Superior temporal gyrus (tissue), 1 donor: ENCODE measurements around the gene PFDN1.
"Not testable (repeated sequence)": the region's sequence is repeated elsewhere in the genome, so short reads cannot be mapped to it uniquely, and the experiment has no call there.

Source experiments
- DNase-seq: peaks from one replicate; pipeline ENCODE4 v3.0.0-alpha.2; 2016; ENCODE audit errors: extremely low spot score

Gene PFDN1, protein sequence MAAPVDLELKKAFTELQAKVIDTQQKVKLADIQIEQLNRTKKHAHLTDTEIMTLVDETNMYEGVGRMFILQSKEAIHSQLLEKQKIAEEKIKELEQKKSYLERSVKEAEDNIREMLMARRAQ

DNA sequence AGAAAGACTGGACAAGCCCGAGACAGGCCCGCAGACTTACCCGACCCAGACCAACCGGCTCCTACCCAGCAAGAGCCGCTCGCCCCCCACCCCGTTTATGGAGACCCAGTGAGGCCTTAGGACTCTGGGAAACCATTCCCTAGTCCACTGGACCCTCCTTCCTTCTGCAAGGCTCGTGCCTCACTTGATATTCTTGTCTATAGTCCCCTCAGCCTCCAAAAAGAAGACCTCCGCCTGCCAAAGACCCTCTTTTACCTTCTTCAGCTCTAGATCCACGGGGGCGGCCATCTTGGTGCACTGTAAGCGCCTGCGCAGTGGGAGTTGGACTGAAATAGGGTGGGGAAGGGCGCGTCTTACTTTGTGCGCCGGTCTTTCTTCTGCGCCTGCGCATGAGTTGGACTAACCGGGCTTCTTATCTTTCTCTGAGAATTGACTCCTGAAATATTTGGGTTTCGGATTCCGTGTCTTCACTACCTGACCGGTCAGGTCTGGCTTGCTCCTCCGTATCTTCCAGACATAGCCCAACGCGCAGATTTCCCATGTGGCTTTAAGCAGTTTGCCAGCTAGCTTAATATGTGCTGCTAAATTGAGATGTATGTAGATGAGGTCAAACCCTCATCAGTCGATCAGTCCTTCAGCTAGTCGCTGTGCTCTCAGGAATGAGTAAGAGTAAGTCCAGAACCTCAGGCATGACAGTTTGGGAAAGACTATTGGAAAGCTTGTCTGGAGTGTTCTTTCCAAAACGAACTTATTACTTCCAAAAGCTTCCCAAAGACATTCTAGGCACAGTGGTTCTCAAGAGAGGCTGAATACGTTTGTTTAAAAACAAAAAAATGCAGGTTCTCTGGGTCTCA lies at the start of gene PFDN1:
PFDN1 (minus strand) TSS at position 316 of the 854 bp plus-strand sequence; CDS start at position 288, 28 bp downstream.
- peak; percentile 98 for DNase-seq

DNA sequence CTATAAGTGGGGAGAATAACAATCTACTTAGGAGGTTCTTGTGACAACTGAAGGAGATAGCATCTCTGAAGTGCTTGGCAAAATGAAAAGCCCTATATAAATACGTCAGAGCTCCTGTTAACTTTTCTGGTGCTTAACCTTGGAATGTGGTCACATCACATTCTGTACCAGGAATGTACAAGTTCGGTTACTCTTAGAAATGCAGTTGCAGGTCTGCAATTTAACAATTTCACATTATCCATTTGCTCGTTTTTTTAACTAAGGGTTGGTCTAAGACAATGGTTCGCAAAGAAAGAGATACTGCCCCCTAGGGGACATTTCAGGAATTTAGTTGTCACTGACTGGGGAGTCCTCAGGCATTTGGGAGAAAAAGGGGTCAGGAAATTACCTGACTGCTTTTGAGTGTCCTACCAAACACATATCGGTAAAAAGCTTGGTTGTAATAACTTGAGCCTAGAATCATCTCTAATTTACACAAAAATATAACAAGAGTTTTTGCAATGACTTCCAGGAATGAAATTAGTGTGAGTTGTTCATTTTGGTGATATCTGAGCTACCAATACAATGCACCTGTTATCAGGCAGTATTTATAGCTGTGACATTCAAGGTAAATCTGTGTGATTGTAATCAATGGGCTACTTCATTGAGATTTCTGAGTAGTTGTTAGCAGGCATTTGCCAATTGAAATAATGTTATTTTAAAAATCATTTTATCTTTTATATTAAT lies 48.9 kb upstream of the PFDN1 start:
- DNase-seq: peak; percentile 98

DNA sequence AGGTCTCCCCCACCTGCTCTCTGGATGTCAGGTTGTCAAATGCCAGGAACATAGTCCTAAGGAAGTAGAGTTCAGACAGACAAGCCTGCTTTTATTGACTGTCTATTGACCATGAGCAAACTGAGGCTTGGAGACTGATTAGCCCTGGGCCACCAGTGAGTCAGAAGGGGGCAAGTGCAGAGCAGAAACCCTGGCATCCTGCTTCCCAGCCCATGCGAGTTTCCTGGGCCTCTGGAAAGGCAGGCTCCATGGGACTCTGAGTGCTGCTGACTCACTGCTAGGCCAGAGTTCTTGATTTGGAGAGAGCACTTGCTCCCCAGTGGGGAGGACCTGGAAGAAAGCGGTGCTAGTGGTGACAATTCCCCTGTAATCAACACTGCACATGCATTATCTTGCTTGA lies 46.3 kb upstream of the PFDN1 start:
- DNase-seq: no peak

DNA sequence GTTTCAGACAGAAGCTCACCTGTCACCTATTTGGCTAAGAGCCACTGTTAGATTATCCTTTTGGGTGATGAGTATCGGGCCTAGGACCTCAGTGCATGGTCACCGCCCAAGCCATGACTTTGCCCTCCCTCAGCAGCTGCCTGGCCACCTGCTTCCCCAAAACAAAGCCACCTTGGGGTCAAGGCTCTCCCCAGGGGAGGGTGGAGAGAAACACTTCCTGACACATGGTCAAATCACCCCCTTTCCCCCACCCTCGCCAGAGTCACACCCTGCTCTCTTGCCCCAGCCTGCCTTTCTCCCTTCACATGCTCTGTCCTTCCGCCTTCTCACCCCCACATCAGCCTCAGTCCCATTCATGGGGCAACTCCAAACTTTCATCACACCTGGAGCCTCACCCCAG lies 45.2 kb upstream of the PFDN1 start:
- no peak for DNase-seq

DNA sequence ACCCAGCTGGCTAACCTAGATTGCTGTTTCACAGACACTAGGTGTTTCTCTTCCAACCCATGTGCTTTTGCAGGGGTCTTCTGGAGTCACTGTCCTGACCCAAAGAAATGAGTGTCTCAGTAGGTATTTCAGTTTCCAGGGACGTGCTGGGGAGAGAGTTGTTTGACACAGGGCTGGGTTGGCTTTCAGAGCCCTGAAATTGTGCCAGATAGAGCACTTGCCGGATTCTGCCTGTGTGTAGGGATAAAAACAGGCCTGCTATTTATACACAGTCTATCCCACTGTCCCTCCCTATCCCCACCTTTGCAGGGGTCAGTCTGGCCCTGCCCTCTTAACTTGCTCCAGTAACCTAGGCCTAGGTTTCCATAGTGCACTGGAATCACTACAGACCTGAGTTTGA lies 44.5 kb upstream of the PFDN1 start:
- no peak for DNase-seq

DNA sequence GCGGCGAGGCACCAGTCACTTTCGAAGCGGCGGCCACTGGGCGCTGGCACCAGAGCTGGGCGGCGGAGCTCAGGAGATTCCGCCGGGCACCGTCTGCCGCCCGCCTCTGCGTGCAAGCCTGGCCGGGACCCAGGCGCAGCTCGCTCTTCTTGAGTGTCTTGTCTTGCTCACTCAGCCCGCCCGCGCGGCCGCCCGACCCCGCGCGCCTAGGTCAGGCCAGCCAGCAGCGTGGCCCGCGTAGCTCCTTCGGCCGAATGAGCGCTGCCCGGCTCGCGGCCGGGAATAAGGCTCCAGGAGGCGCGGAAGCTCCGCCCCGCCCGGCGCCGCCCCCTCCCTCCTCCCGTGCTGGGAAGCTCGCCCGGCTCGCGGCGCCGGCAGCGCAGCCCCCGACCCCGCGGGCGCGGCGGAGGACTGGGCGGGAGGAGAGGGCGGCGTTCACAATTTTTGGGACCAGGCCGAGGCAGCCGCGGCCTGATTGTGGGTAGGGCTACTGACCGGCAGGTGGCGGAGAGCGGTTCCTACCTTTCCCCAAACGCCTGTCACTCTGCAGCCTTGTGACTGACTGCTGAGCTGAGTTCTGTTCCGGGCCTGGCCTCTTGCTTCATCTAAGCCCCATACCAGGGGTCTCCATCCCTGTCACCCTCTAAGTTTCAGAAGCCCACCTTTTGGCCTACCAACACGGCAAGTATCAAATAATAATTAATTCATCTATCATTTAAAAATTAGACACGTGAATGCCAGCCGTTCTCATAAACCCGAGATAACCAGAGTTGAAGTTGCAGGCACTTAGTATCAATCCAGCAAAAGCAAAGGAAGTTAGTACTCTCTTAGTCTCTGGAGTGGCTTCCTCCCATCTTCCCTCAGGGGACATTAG lies 43.7 kb upstream of the PFDN1 start, which contains the start of gene HBEGF:
HBEGF (minus strand) TSS at position 256 of the 874 bp plus-strand sequence. CDS start 275 bp downstream, outside the sequence.
- peak; percentile 83 for DNase-seq

DNA sequence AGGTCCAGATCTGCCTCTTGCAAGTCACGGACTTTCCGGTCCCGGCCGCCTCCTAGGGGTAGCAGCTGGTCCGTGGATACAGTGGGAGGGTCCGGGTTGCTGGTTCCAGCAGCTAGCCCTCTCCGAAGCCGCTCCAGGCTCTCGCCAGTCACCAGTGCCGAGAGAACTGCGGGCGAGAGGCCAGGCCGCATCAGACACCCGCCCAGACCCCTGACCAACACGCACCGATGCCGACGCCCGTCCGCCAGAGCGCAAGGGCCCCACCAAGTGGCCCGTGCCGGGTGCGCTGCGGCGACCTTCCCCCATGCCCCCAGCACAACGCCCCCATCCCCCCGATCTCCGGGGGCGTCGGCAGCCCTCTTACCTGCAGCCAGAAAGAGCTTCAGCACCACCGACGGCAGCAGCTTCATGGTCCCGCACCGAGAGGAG lies 43.0 kb upstream of the PFDN1 start:
- DNase-seq: peak; percentile 58

DNA sequence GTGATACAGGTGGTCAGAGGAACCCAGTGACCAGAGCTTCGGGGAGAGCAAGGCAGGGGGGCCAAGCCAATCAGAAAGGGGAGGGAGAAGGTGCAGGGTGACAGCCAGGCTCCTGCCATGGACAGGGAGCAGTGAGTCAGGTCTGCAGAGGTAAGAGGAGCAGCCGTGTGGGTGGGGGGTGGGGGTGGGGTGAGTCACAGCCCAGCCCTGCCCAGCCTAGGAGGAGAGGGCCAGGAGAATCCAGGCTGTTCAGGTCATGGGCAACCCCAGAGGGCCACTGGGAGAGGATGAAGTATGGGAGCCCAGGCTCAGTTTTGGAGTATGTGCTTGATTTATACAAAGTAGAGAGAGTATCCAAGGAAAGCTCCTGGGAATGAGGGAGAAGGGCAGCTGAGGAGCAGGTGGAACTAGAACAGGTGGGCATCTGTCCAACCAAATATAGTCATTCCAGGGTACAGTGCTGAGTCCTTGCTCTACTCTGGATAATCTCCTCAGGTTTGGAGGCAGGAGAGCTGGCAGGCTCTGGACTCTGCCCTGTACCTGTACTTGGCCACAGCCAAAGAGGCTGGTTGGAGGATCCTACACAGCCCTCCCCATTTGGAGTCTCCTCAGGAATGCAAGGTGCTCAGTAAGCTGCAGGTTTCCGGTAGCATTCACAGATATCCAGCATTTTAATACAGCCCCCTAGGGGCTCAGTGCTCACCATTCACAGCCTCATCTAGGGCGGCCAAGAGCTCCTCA lies 42.0 kb upstream of the PFDN1 start:
- no peak for DNase-seq

DNA sequence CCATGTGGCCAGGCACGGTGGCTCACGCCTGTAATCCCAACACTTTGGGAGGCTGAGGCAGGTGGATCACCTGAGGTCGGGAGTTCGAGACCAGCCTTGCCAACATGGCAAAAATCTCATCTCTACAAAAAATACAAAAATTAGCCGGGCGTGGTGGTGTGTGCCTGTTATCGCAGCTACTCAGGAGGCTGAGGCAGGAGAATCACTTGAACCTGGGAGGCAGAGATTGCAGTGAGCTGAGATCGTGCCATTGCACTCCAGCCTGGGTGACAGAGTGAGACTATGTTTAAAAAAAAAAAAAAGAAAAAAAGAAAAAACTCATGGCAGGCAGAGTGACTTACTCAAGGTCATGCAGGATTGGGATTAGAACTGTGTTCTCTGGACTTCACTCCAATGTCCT lies 40.9 kb upstream of the PFDN1 start:
- DNase-seq: not testable (repeated sequence)

DNA sequence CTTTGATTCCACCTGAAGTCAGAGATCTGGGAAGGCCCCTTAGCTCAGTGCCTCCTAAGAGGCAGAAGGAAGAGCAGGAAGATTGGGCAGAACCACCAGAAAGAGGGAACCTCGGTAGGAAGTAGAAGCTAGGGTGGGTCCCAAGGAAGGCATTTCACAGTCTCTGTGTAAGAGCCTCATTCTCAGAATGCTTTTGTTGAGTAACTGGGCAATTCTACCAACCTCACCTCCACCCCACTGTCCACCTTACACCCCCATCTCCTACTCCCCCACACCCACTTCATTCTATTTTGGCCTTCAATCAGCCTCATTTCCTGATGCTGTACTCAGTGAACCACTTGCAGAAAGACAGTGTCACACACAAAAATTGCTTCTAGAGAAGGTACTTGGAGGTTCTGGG lies 40.0 kb upstream of the PFDN1 start:
- DNase-seq: no peak

DNA sequence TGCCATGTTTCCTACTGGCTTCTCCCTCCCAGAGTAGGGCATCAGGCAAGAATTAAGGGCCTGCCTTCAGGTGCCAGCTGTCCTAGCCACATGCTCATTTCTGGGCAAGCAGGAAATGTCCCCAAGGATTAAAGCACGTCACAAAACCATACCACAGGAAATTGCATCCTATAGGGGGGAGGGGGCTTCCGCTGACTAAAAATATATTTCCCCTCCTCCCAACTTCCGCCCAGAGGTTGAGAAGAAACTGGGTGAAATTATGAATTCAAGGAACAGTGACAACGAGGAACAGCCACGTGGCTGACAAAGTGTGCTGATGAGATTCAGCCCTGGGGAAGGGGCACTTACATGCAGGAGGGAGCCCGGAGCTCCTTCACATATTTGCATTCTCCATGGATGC lies 39.4 kb upstream of the PFDN1 start:
- no peak for DNase-seq

DNA sequence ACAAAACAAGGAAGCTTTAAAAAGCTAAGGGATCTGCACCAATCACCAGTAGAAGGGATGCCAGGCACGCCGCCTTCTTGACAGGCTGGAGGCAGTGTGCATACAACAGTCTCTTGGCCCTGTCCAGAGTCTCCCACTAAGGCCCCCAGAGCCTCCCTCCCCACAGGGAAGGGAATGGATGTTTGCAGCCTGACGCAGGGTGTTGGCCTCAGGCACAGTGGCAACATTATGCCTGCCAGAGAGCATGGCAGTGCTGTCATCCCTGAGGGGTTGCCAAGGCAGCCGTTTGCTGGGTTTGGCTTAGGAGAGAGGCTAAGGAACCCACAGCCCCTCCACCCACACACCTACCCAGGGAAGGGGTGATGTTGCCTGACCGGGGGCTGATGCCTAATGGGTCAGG lies 38.7 kb upstream of the PFDN1 start:
- peak; percentile 85 for DNase-seq

DNA sequence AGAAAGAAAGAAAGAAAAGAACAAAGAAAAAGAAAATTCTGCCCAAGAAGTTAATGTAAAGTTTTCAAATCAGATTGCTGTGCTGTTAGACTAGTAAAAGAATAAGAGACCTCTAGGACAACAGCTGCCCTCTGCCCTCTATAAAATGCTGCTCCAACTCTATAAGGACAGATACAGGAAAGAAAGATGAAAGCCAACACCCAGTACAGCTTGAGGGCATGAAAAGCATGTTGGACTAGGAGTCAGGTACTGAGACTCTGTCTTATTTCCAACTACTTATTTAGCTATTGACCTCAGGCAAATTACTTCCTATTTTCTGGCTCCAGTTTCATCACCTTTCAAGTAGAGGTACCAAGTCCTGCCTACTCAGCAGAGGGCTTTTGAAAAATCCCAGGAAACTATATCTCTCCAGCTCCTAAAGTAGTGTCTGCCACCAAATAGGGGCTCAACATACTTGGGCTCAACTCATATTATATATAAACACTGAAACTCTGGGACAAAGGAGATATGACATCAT lies 37.8 kb upstream of the PFDN1 start:
- DNase-seq: no peak

DNA sequence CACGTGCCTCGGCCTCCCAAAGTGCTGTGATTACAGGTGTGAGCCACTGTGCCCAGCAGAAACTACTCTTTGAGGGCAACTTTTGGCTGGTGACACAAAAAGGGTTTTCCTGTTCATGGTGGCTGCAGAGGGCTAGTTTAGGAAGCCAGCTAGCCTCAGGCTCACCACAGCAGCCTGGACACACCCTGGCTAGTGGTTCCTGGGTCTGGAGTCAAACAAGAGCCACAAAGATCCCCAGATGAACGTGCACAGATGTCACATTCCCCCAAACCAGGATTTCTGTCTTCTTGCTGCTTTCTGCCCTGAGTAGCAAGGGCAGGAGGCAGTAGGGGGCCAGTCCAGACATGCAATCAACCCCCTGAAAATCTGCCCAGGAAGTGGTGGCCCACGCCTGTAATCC lies 36.7 kb upstream of the PFDN1 start:
- DNase-seq: no peak

DNA sequence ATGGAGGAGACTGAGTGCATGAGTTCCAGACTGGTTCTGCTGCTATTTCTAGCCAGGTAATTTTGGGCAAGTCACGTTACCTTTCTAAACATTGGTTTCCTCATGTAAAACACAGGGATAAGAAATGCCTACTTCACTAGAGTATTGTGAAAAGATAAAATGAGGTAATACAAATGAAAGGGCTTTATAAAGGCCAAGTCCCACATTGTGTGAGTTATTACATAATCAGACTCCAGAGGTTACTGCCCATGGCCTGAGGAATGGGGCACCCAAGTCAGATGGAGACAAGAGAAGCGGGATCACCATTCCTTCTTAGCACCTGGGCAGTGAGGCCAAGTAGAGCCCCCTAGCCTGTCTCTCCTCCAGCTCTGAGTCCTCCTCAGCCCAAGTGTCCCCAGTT lies 36.0 kb upstream of the PFDN1 start:
- no peak for DNase-seq

DNA sequence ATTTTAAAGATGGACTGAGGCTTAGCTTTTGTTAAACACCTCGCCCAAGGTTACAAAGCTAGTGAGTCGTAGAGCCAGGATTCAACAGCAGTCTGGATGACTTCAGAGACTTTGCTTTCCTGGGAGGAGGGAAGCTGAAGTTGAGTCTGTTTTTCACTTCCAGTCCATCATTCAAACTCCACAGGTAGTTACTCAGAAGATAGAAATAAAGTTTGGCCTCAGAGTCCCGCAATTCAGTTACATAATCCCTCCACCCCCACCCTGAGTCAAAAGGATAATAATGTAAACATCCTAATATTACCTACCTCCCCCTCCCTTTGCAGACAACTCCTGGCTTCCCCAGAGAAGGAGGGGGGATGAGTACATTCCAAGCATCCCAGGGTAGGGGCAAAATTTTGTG lies 35.4 kb upstream of the PFDN1 start:
- no peak for DNase-seq

DNA sequence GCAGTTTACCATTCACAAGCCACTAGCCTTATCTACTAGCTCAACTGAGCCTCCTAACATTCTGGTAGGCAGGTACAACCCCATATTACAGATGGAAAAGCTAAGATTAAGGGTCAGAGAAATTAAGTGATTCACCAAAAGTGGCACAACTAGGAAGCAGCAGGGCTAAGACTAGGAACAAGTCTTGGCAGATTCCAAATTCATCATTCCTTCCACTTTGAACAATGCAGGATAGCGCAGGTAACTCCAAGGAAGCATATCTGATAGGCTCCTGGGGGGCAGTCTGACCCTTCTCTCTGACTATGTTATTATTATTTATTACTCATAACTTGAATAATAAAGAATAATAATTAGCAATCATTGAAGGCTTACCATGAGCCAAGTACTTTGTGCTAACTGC lies 35.0 kb upstream of the PFDN1 start:
- no peak for DNase-seq

DNA sequence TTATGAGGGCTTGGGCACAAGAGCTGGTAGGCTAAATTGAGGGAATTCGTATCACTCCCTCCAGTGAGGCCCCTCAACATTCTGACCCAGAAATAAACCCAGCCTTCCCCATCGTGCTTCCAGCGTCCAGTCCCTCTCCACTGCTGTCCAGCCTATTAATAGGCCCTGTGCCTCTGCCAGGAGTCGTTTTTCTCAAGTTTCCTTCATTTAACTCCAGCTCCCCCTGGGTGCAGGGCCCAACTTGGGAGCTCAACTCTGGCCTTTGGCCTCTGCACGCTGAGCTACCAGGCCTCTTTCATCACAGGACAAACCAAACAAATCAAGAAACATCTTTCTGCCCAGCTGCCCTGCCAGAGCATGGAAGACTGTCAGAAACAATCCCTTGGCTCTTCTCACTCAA lies 33.5 kb upstream of the PFDN1 start:
- DNase-seq: no peak

DNA sequence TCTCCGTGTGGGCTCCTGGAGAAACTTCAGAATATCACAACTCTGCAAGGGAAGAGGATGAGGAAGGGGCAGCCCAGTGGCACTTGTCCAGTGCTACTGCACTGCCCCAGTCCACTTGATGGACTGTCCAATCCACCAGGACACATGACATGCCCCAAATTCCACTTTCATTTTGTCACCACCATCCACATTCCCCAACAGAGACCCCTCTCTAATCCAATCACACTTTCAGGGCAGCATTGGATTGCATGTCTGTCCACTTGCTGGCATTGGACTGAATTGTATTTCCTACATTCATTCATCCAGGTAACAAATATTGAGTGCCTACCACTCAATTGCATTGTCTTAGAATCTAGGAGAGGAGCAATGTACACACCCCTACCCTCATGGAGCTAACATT lies 28.7 kb upstream of the PFDN1 start:
- DNase-seq: no peak

DNA sequence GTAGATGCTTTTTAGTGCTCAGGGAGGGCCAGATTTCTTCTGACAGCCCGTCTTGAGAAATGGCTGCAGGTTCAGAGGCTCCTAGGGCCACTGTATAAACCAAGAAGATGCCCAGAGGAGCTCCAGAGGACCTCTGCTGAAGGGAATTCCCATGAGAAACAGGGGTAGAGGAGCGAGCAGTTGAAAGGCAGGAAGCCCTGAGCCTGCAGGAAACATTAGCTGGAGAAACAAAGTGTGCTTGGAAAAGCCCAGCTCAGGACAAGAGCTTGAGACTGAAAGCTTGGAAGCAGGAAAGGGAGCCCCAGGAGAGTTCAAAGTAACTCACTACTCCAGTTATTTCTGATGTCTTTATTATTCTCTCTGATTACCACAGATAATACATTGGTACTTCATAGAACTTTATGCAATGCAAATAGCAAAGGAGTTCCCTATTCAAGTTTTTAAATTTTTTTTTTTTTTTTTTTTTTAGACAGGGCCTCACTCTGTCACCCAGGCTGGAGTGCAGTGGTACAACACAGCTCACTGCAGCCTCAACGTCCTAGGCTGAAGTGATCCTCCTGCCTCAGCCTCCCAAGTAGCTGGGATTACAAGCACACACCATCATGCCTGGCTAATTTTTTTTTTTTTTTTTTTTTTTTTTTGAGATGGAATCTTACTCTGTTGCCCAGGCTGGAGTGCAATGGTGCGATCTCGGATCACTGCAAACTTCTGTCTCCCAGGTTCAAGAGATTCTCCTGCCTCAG lies 27.0 kb upstream of the PFDN1 start:
- no peak for DNase-seq
